UCSD-AML1 (cell line): ENCODE measurements around the gene MYOM1.

Experiments
- DNase-seq: peaks from one replicate; lab custom pipeline; 2025; ENCODE audit not compliant: unreplicated experiment; lab: John Stamatoyannopoulos, UW

The MYOM1 gene

DNA sequence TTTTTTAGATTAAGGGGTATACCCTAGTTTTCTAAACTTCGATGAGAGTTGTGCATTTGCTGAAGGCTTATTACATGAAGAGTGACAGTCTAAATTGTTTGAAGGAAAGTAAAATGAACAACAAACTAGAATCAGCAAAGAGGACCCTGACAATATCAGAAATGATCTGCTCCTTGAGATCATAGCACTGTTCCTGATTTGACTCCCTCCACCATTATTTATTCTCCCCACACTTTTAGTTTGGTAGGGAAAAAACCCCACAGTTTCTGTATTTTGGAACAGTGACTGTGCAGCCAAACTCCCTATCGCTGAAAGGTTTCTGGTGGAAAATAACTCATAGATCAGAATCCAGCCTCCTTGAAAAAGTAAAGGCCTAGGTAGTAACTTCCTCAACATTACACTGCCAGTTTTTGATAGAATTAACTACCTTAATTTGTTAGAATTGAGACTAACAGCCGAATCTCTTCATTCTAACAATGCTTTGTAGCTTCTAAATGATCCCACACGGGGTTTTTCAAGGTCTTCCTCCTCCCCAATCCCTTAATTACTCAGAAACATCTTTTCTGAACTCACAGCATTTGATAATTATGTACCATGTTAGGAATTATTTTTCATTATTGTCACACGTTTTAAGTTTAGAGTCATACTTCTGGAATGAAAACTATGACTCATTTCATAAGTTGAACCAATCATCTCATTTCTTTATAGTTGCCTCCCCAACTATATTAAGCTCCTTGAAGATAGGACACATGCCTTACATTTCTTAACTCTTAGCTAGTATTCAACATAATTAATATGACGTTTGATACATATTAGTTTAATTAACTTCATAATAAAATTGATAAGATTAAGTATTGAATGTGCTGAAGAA, 30.7 kb upstream of the MYOM1 start:
- no peak for DNase-seq

- DNase-seq, result no peak
Observed at GRCh38 chr18:3248658-3249359, 29.0 kb upstream of the MYOM1 start.

GRCh38 chr18:3248062-3248657, 28.4 kb upstream of the MYOM1 start:
- no peak for DNase-seq

GRCh38 chr18:3247240-3248061, 27.7 kb upstream of the MYOM1 start, which contains the start of gene MYL12A:
Gene MYL12A, plus strand, starts transcription at chr18:3247801. Its CDS starts 5,447 bp downstream, at chr18:3253248.
- DNase-seq, result peak; percentile 99

DNA sequence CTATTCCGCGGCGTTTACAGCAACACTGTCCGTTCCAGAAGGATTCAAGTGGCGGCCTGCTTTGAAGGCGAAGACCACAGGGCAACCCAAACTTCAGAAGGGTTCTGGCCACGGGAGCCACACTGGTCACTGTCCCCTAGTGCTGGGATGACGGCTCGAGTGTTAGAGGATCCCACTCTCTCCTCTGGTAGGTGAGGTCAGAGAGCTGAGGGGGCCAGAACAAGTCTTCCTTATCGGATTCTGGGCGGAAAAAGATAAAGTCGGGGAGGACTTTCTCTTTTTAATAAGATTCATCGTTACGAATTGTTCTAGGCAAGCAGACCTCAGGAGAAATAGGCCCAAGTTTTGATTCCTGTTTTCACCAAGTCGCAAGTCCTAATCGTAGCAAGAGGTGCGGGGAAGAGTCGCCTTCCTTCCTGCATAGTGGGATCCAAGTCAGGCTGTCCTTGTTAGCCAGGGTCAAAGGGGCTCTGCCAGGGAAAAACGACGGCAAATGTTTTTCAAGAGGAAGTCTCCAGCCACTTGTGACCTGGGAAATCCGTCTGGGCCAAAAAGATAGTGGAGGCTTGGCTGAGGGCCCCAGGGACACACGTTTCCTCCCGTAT, 27.0 kb upstream of the MYOM1 start:
- DNase-seq, result peak; percentile 59

DNA sequence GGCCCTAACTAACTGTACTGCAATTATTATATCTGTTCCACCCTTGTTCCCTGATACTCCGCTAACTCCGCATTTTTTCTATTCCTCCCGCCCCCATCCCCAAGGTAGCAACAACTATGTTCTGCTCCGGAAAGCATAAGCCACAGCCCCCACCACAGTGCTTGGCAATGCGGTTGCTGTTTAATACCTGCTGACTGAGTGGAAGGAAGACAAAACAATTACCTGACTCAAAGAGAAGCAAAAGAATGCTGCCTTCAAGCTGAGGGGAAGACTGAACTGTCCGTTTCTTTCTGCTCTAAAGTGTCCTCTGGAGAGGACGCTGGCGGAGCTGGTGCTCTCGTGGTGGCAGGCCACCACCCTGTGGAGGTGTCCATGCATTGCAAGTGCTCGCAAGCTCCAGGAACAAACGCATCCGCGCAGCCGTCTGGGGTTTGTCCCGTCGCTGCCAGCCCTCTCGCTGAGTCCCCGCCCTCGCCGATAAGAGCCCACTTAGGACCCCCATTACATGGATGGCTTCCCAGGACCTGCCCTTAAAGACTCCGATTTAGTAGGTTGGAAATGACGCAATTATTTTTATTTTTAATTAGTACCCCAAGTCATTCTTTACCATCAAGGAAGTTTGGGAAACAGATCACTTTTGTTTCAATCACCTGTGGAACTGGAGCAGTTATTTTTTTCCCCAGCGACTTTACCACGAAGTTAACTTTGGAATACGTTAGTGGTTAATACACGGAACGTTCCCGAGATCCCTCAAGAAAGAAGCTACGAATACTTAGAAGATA, 26.3 kb upstream of the MYOM1 start:
- DNase-seq, result peak; percentile 86

DNA sequence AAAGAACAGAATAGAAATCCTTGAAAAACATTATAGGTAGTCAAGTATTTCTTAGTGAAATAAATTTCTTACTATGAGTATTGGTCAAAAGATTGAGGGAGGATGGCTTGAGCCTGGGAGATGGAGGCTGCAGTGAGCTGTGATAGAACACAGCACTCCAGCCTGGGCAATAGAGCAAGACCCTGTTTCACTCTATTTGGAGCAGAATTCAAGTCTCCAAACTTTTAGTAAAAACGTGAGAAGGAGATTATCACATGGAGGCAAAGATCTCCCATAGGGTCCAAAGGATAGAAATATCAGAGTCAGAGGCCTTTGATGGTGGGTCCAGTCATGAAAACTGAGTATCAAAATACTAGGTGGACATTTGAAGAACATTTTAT, 25.4 kb upstream of the MYOM1 start:
- DNase-seq, result no peak

GRCh38 chr18:3238742-3239141, 19.0 kb upstream of the MYOM1 start:
- no peak for DNase-seq

DNA sequence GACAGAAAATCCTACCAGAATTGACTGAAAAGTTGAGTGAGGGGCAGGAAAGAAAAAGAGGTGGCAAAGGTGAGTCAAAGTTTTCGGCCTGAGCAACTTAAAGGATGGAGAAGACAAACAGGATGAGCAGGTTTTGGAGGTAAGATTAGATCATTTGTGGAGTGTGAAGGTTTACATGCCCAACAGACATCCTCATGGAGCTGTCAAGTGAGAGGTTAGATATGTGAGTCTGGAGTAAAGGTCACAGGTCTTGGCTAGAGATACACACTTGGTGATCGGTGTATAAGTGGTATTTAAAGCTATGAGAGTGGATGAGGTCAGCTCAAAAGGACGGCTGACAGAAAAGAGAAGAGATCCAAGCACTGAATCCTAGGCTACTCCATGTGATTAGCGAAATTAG, 16.7 kb upstream of the MYOM1 start:
- no peak for DNase-seq

DNA sequence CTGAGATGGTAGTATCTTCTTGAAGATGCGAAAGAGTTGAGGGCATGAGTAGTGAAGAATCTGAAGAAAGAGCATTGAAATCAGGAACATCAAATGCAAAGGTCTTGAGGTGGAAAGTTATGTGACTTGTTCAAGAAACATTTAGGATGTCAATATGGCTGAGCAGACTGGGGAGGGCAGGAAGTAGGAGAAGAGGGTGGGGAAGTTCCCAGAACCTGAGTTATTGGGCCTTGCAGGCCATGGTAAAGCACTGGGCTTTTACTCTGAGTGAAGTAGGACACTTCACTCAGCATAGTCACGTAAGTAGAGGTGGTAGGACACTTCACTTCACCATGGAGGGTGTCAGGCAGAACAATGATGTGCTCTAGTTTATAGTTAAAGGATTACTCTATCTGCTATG, 16.1 kb upstream of the MYOM1 start:
- no peak for DNase-seq

- DNase-seq, result no peak
Observed at GRCh38 chr18:3234457-3234856, 14.7 kb upstream of the MYOM1 start.

- no peak for DNase-seq
Observed at GRCh38 chr18:3233433-3234168, 13.8 kb upstream of the MYOM1 start.

DNA sequence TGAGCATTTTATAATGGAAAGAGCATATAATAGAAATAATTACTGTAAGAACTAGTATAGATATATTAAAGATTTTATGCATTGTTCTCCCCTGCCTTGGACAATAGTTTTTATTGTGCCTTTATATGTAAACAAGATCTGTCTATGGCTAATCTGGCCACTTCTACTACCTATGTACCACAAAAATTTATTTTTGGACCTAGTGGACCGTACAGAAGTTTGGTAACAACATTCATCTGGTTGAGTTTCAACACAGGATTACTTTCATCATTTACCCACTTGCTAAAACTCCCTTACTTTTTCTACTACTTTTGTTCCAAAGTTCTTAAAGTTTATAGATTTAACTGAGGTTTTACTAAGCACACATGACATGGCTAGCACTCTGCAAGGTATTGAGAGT, 13.2 kb upstream of the MYOM1 start:
- no peak for DNase-seq

DNA sequence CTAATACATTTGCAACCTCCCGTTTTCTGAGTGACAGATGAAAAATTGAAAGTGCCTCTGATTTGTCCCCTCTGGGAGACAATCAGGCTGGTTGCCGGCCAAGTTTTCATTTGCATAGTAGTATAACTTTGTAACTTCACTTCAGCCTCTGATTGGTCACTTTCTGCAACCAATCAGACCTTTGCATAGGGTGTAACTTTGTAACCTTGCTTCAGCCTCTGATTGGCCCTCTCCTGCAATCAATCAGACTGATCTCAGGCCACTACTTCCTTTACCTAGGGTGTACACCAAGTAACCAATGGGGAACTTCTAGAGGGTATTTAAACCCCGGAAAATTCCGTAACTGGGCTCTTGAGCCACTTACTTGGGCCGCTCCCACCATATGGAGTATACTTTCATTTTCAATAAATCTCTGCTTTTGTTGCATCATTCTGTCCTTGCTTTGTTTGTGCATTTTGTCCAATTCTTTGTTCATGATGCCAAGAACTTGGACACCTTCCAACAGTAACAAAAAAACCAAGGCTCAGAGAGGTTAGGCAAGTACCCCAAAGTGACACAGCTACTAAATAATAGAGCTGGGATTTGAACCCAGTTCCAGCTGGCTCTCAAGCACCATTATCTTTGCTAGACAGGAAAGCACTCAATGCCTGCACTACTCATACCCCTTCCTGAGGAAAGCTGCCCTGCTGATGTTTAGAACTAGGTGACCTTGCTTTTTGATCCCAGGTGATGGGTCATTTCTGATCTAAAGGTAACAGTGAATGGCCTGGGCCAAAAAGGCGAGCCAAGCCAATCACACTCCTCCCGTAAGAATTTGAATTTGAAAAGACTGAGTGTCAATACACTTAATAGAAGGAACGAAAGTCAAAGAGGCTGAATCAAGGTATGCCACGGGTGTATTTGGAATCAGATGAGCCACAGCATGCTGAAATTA, 10.9 kb upstream of the MYOM1 start:
- no peak for DNase-seq

DNA sequence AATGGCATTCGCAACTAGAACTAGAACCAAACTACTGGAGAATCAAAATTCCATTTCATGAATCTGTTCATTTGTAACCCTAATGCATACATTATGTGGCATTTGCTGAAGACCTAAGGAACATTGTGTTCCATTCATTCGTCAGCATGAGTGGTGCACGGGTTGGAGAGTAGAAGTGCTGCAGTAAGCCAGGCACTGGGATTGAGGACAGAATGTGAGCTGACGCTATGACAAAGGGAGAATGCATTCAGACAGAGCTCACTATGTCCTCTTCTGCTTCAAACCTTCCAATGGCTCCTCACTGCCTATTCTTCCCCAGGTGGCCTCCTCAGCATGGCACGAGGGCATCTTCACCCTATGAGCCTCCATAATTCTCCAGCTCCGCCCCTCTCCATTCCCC, 6.3 kb upstream of the MYOM1 start:
- no peak for DNase-seq

GRCh38 chr18:3225588-3225987, 5.8 kb upstream of the MYOM1 start:
- DNase-seq, result no peak

GRCh38 chr18:3224223-3224622, 4.5 kb upstream of the MYOM1 start:
- no peak for DNase-seq

DNA sequence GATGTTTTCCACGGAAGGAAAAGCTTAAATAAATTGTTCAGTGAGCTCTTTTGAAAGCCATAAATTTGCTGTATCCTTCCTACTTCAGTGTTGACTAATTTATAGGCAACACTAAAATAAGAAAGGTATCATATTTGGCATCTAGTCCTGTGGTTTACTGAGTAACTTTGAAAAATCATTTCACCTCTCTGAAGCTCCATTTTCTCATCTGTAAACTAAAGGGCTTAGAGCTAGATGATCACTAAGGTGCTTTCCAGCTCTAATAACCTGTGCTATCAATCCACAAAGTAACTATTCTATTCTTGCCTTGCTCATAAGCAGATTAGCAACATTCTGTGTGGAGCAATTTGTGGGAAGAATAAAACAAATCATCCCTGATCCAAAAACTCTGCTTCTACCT, 3.6 kb upstream of the MYOM1 start:
- no peak for DNase-seq
